Stomach (tissue), 9 donors: Measurements from ENCODE around the gene PJA2. TPM values are rescaled to one million over a fixed set of nuclear protein-coding genes. Genes with fewer than 3 reads are reported as not detected.
"Not testable (repeated sequence)": the region's sequence is repeated elsewhere in the genome, so short reads cannot be mapped to it uniquely, and the experiment has no call there.

Source experiments
- DNase-seq, 2 donors: peaks; one replicate each; pipeline versions ENCODE4 v3.0.0 to v3.0.0-alpha.2; 2013 to 2019
- H3K27ac ChIP-seq, 5 donors: fragments of 200-600 bp in 4 of 5; sonication (generic) in 4 of 5; one replicate each; pipeline ENCODE4 v1.5.1; 2013 to 2019; ENCODE audit warnings: mild to moderate bottlenecking in 1 of 5, moderate library complexity in 1 of 5
- H3K27me3 ChIP-seq, 3 donors: fragments of 200-600 bp; sonication (generic); one replicate each; pipeline ENCODE4 v1.5.1; 2017 to 2019; ENCODE audit warnings: mixed run types in 1 of 3
- H3K36me3 ChIP-seq, 4 donors: fragments of 200-600 bp; sonication (generic); 1 replicate in 3 of 4; 2 replicates in 1 of 4; pipeline ENCODE4 v1.5.1; 2016 to 2019
- H3K4me1 ChIP-seq, 4 donors: fragments of 200-600 bp; sonication (generic); one replicate each; pipeline ENCODE4 v1.5.1; 2016 to 2019
- H3K4me3 ChIP-seq, 4 donors: fragments of 200-600 bp; sonication (generic) in 3 of 4; one replicate each; pipeline ENCODE4 v1.5.1; 2016 to 2019; ENCODE audit warnings: mild to moderate bottlenecking in 1 of 4
- H3K9me3 ChIP-seq, 4 donors: fragments of 200-600 bp; sonication (generic); one replicate each; pipeline ENCODE4 v1.5.1; 2016 to 2019
- CTCF ChIP-seq, 7 experiments: fragments of 450-650 bp in 4 of 7; fragments of 200-600 bp in 3 of 7; sonication (generic) in 3 of 7; IDR thresholded peaks; one replicate each; pipeline ENCODE4 v1.5.1; 2016 to 2019; ENCODE audit warnings: antibody characterized with exemption in 7 of 7, control low read depth in 2 of 7, mild to moderate bottlenecking in 1 of 7
- EP300 ChIP-seq: sonication (generic); formaldehyde crosslinking; IDR thresholded peaks from one replicate; pipeline ENCODE4 v1.6.1; 2017; ENCODE audit warnings: antibody characterized with exemption
- POLR2A ChIP-seq, 4 donors: fragments of 450-650 bp; IDR thresholded peaks; one replicate each; pipeline ENCODE4 v1.6.1; 2016; ENCODE audit warnings: antibody characterized with exemption in 4 of 4, control low read depth in 2 of 4, mild to moderate bottlenecking in 1 of 4, moderate library complexity in 1 of 4
- POLR2AphosphoS5 ChIP-seq, 3 donors: sonication (generic); formaldehyde crosslinking; IDR thresholded peaks; one replicate each; pipeline ENCODE4 v1.6.1; 2016; ENCODE audit warnings: antibody characterized with exemption in 3 of 3
- WGBS, 5 donors: extraction: QIAGEN DNeasy Blood & Tissue Kit in 3 of 5; methylation state at CpG; one replicate each; pipeline versions ENCODE4 v1.1.5 to v1.1.7; 2013 to 2018; 5-methylcytosine and 5-hydroxymethylcytosine counted together
- intact Hi-C: fragments of 100-400 bp; cut with DNase I; formaldehyde crosslinking; loops from one replicate; pipeline ENCODE4 v1.15.1; 2023; ENCODE audit warnings: low total_unique reads
- polyA plus RNA-seq, 3 donors: library from polyadenylated mRNA; stranded (reverse); fragments of 200-250 nt; gene quantifications; one replicate each; pipeline ENCODE4 v1.2.3, GENCODE V29; 2013
- total RNA-seq, 5 donors: library from RNA; depleted of rRNA; stranded (reverse); fragments of >200 nt; gene quantifications; one replicate each; pipeline versions ENCODE4 v1.1.0 to v1.2.3, GENCODE V29; 2014 to 2016
- donor health status: healthy with polysubstance abuse.
- donor health status: Bipolar disorder and iron deficiency.
- donor health status: healthy.

The PJA2 gene
- total and polyA plus RNA-seq, 8 donors, result 19.9 to 161 (median 34.6) TPM

GRCh38 chr5:109297900-109298299 lies 111.9 kb downstream of the PJA2 start:
- no peaks in the 10 kb centered on the region for H3K36me3 ChIP-seq
- H3K4me3 ChIP-seq, result no peak overlapping the region
- no peaks in the 10 kb centered on the region for H3K4me1 ChIP-seq
- intact Hi-C loops, result no loop called here
- no peak overlapping the region for H3K27ac ChIP-seq
- TF ChIP-seq EP300 (no peak), CTCF (IDR thresholded peaks at IDR 0.05) (no peak), POLR2A (IDR thresholded peaks at IDR 0.05) (no peak)
- no peak for DNase-seq
- peaks cover 0 to 4% (median 0%) of the 10 kb centered on the region in 4 donors for H3K9me3 ChIP-seq
- no peaks in the 10 kb centered on the region for H3K27me3 ChIP-seq
- 80 to 86% (median 81%) methylated on average over 9 of the region's 9 CpGs for WGBS, 5 donors

GRCh38 chr5:109291090-109291489 lies 118.7 kb downstream of the PJA2 start:
- intact Hi-C loops, result no loop called here
- TF ChIP-seq POLR2AphosphoS5 (IDR thresholded peaks at IDR 0.05), result no peak
- no peak for TF ChIP-seq POLR2A (IDR thresholded peaks at IDR 0.05)
- TF ChIP-seq CTCF (IDR thresholded peaks at IDR 0.05), result no peak
- TF ChIP-seq EP300, result no peak
- no peak overlapping the region for H3K4me3 ChIP-seq
- no peaks in the 10 kb centered on the region for H3K27me3 ChIP-seq
- DNase-seq, result no peak
- H3K4me1 ChIP-seq, result no peaks in the 10 kb centered on the region
- H3K36me3 ChIP-seq, result peaks cover 0 to 4% (median 0%) of the 10 kb centered on the region in 4 donors
- peaks cover 4 to 29% (median 19%) of the 10 kb centered on the region in 4 donors for H3K9me3 ChIP-seq
- no peak overlapping the region for H3K27ac ChIP-seq
- 90 to 97% (median 90%) methylated on average over 6 of the region's 6 CpGs for WGBS, 5 donors

- WGBS, 5 donors, result 97 to 100% (median 97%) methylated on average over 2 of the region's 2 CpGs; no CpG with 5 or more reads in 2 of the 5 donors
- H3K27ac ChIP-seq, result no peak overlapping the region
- H3K27me3 ChIP-seq, result no peaks in the 10 kb centered on the region
- no peak for TF ChIP-seq EP300
- TF ChIP-seq CTCF (IDR thresholded peaks at IDR 0.05), result no peak
- no peak for TF ChIP-seq POLR2AphosphoS5 (IDR thresholded peaks at IDR 0.05)
- no peak for TF ChIP-seq POLR2A (IDR thresholded peaks at IDR 0.05)
- no peak overlapping the region for H3K4me3 ChIP-seq
- peaks cover 0 to 4% (median 0%) of the 10 kb centered on the region in 4 donors for H3K36me3 ChIP-seq
- DNase-seq, result no peak
- intact Hi-C loops, result no loop called here
- H3K4me1 ChIP-seq, result no peaks in the 10 kb centered on the region
- peaks cover 4 to 36% (median 23%) of the 10 kb centered on the region in 4 donors for H3K9me3 ChIP-seq
Observed at GRCh38 chr5:109290231-109290630, 119.5 kb downstream of the PJA2 start.

- H3K27ac ChIP-seq, H3K4me1 ChIP-seq, intact Hi-C loops, H3K27me3 ChIP-seq, H3K36me3 ChIP-seq, DNase-seq, H3K4me3 ChIP-seq: not testable (repeated sequence)
- peaks cover 4 to 36% (median 21%) of the 10 kb centered on the region in 4 donors for H3K9me3 ChIP-seq
- WGBS, 5 donors, result 92 to 98% (median 92%) methylated on average over 4 of the region's 4 CpGs
Observed at GRCh38 chr5:109286628-109287027, 123.1 kb downstream of the PJA2 start.
